H9 (cell line): Measurements from ENCODE around the gene FLT3. TPM values are rescaled to one million over a fixed set of nuclear protein-coding genes. Genes with fewer than 3 reads are reported as not detected.

Source experiments
- DNase-seq: peaks from one replicate; pipeline ENCODE4 v3.0.0-alpha.2; 2017
- H2AFZ ChIP-seq: one replicate; pipeline ENCODE4 v1.6.1; 2013; ENCODE audit warnings: mild to moderate bottlenecking, low read length, control low read depth, moderate library complexity
- H2AK5ac ChIP-seq: 2 replicates; pipeline ENCODE4 v1.6.1; 2013; ENCODE audit warnings: low read length, control low read depth, mixed read lengths; ENCODE audit not compliant: insufficient read length
- H2BK120ac ChIP-seq: one replicate; pipeline ENCODE4 v1.6.1; 2013; ENCODE audit warnings: low read depth, mild to moderate bottlenecking, low read length, control low read depth, inconsistent platforms; ENCODE audit not compliant: poor library complexity, severe bottlenecking
- H2BK12ac ChIP-seq: 2 replicates; pipeline ENCODE4 v1.6.1; 2013; ENCODE audit warnings: low read length, control low read depth, mixed read lengths, low read depth; ENCODE audit not compliant: insufficient read length
- H2BK15ac ChIP-seq: 2 replicates; pipeline ENCODE4 v1.6.1; 2013; ENCODE audit warnings: low read depth, low read length, control low read depth
- H2BK20ac ChIP-seq: one replicate; pipeline ENCODE4 v1.6.1; 2013; ENCODE audit warnings: low read depth, mild to moderate bottlenecking, low read length, control low read depth, inconsistent platforms; ENCODE audit not compliant: poor library complexity, severe bottlenecking
- H2BK5ac ChIP-seq: 2 replicates; pipeline ENCODE4 v1.6.1; 2013; ENCODE audit warnings: low read length, control low read depth, mixed read lengths; ENCODE audit not compliant: insufficient read length
- H3K14ac ChIP-seq: 2 replicates; pipeline ENCODE4 v1.6.1; 2013; ENCODE audit warnings: low read length, control low read depth; ENCODE audit not compliant: insufficient read depth
- H3K18ac ChIP-seq: 2 replicates; pipeline ENCODE4 v1.6.1; 2013; ENCODE audit warnings: low read depth, mild to moderate bottlenecking, mixed read lengths, low read length, control low read depth; ENCODE audit not compliant: insufficient read length
- H3K23ac ChIP-seq: 2 replicates; pipeline ENCODE4 v1.6.1; 2013; ENCODE audit warnings: low read length, control low read depth, mixed read lengths, low read depth; ENCODE audit not compliant: insufficient read length
- H3K23me2 ChIP-seq: 2 replicates; pipeline ENCODE4 v1.6.1; 2013; ENCODE audit warnings: low read depth, mild to moderate bottlenecking, mixed read lengths, low read length, control low read depth; ENCODE audit not compliant: insufficient read length, poor library complexity, severe bottlenecking
- H3K27ac ChIP-seq: 2 replicates; pipeline ENCODE4 v1.5.1; 2013; ENCODE audit warnings: low read length, control low read depth, mixed read lengths, low read depth; ENCODE audit not compliant: insufficient read length
- H3K27me3 ChIP-seq: 2 replicates; pipeline ENCODE4 v1.6.1; 2013; ENCODE audit warnings: low read length, control low read depth, inconsistent platforms; ENCODE audit not compliant: insufficient read depth
- H3K4ac ChIP-seq: 2 replicates; pipeline ENCODE4 v1.6.1; 2013; ENCODE audit warnings: low read depth, mild to moderate bottlenecking, control low read depth, inconsistent platforms, low read length, moderate library complexity
- H3K4me1 ChIP-seq: 2 replicates; pipeline ENCODE4 v1.6.1; 2013; ENCODE audit warnings: low read length, control low read depth, inconsistent platforms; ENCODE audit not compliant: insufficient read depth
- H3K4me2 ChIP-seq: 2 replicates; pipeline ENCODE4 v1.6.1; 2013; ENCODE audit warnings: low read length, control low read depth, mixed read lengths; ENCODE audit not compliant: insufficient read length, insufficient read depth
- H3K56ac ChIP-seq: 2 replicates; pipeline ENCODE4 v1.6.1; 2013; ENCODE audit warnings: low read depth, mild to moderate bottlenecking, mixed read lengths, low read length, control low read depth; ENCODE audit not compliant: insufficient read length
- H3K79me1 ChIP-seq: 2 replicates; pipeline ENCODE4 v1.6.1; 2013; ENCODE audit warnings: low read depth, mild to moderate bottlenecking, moderate library complexity, low read length, control low read depth, inconsistent platforms; ENCODE audit not compliant: insufficient read depth, poor library complexity, severe bottlenecking
- H3K79me2 ChIP-seq: 2 replicates; pipeline ENCODE4 v1.6.1; 2013; ENCODE audit warnings: low read length, control low read depth, inconsistent platforms; ENCODE audit not compliant: insufficient read depth
- H3K9ac ChIP-seq: 2 replicates; pipeline ENCODE4 v1.6.1; 2013; ENCODE audit warnings: low read length, control low read depth, mixed read lengths; ENCODE audit not compliant: insufficient read length; ENCODE audit errors: extremely low read depth
- H3K9me3 ChIP-seq: one replicate; pipeline ENCODE4 v1.6.1; 2013; ENCODE audit warnings: low read depth, low read length, inconsistent platforms; ENCODE audit not compliant: control insufficient read depth
- H3T11ph ChIP-seq: one replicate; pipeline ENCODE4 v1.6.1; 2013; ENCODE audit warnings: mild to moderate bottlenecking, low read length, control low read depth, inconsistent platforms
- H4K20me1 ChIP-seq: one replicate; pipeline ENCODE4 v1.6.1; 2013; ENCODE audit not compliant: control insufficient read depth, insufficient read length, insufficient read depth
- H4K5ac ChIP-seq: 2 replicates; pipeline ENCODE4 v1.6.1; 2013; ENCODE audit warnings: low read depth, mild to moderate bottlenecking, mixed read lengths, low read length, control low read depth; ENCODE audit not compliant: insufficient read length
- H4K8ac ChIP-seq: replicated peaks from 2 replicates; pipeline ENCODE4 v1.6.1; 2013; ENCODE audit warnings: low read length, control low read depth, mixed read lengths, low read depth; ENCODE audit not compliant: insufficient read length
- H4K91ac ChIP-seq: 2 replicates; pipeline ENCODE4 v1.6.1; 2013; ENCODE audit warnings: low read depth, mild to moderate bottlenecking, moderate library complexity, mixed read lengths, low read length, control low read depth; ENCODE audit not compliant: insufficient read length
- H3K27ac Mint-ChIP-seq, 3 experiments: 2 replicates in 2 of 3; 3 replicates in 1 of 3; pipeline ENCODE4 v1.8.0; 2020 to 2021; ENCODE audit warnings: mixed read lengths in 3 of 3, mild to moderate bottlenecking in 1 of 3, moderate library complexity in 1 of 3
- H3K27me3 Mint-ChIP-seq: 2 replicates; pipeline ENCODE4 v1.8.0; 2021; ENCODE audit warnings: low read depth, mild to moderate bottlenecking, moderate library complexity, mixed read lengths
- H3K36me3 Mint-ChIP-seq, 3 experiments: 2 replicates in 2 of 3; 3 replicates in 1 of 3; pipeline ENCODE4 v1.8.0; 2020 to 2021; ENCODE audit warnings: low read depth in 3 of 3, mixed read lengths in 3 of 3; ENCODE audit not compliant: insufficient read depth in 1 of 3
- H3K4me1 Mint-ChIP-seq, 2 experiments: 2 replicates each; pipeline ENCODE4 v1.8.0; 2020; ENCODE audit warnings: mixed read lengths in 2 of 2
- H3K4me3 Mint-ChIP-seq, 2 experiments: 2 replicates in 1 of 2; 3 replicates in 1 of 2; pipeline ENCODE4 v1.8.0; 2020 to 2021; ENCODE audit warnings: mild to moderate bottlenecking in 2 of 2, mixed read lengths in 2 of 2, moderate library complexity in 1 of 2
- H3K9me3 Mint-ChIP-seq, 2 experiments: 2 replicates in 1 of 2; 3 replicates in 1 of 2; pipeline ENCODE4 v1.8.0; 2020; ENCODE audit warnings: mild to moderate bottlenecking in 2 of 2, mixed read lengths in 2 of 2, moderate library complexity in 1 of 2
- CTCF ChIP-seq: fragments of 200-600 bp; sonication (generic); conservative IDR thresholded peaks from 3 replicates; pipeline ENCODE4 v1.8.0; 2021; ENCODE audit warnings: antibody characterized with exemption, mild to moderate bottlenecking
- WGBS: extraction: QIAGEN DNeasy Blood & Tissue Kit; methylation state at CpG from one replicate; pipeline ENCODE4 v1.1.7; 2013; ENCODE audit warnings: missing lambda C conversion rate, low lambda C conversion rate, mixed read lengths; ENCODE audit not compliant: insufficient read length; ENCODE audit errors: extremely low coverage; 5-methylcytosine and 5-hydroxymethylcytosine counted together
- total RNA-seq: library from RNA; stranded (reverse); gene quantifications from 2 replicates; pipeline ENCODE4 v1.2.1, GENCODE V29; 2021

FLT3 gene
- total RNA-seq, 1 experiment from 2014 or later = 0.44 TPM

DNA sequence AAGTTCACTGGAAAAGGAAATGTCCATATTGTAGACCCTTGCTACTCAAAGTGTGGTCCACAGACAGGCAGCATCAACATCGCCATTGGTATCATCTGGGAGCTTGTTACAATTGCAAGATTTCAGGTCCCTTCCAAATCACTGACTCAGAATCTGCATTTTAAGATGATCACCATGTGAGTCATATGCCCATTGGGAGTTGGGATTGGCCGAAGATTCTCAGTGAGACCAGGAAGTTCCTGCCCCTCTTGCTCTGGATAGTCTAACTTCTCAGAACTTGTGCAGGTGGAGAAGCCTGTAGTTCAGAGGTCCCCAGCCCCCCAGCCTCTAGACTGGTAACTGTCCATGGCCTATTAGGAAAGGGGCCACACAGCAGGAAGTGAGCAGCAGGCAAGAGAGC, 63.0 kb downstream of the FLT3 start:
- no peak for TF ChIP-seq CTCF
- no CpG with 5 or more reads among the region's 2 CpGs for WGBS
- H2BK5ac ChIP-seq = no peak overlapping the region
- no peak for DNase-seq
- no peak overlapping the region for H2BK120ac ChIP-seq
- no peak overlapping the region for H2BK12ac ChIP-seq
- H3K9me3 ChIP-seq = no peaks in the 10 kb centered on the region
- H3K14ac ChIP-seq = no peak overlapping the region
- no peak overlapping the region for H3K27ac Mint-ChIP-seq
- H4K20me1 ChIP-seq = no peaks in the 10 kb centered on the region
- no peak overlapping the region for H2BK15ac ChIP-seq
- H3K18ac ChIP-seq = no peak overlapping the region
- no peak overlapping the region for H3K4me3 Mint-ChIP-seq
- H3T11ph ChIP-seq = no peak overlapping the region
- no peak overlapping the region for H3K56ac ChIP-seq
- no peak overlapping the region for H3K4me2 ChIP-seq
- H3K9ac ChIP-seq = no peak overlapping the region
- no peak overlapping the region for H3K23ac ChIP-seq
- peaks cover 3 to 7% of the 10 kb centered on the region in 2 experiments; a peak in 2 of 4 replicates for H3K4me1 Mint-ChIP-seq
- H3K27ac ChIP-seq = no peak overlapping the region
- H3K27me3 ChIP-seq = no peaks in the 10 kb centered on the region
- H3K9me3 Mint-ChIP-seq = peaks cover 4 to 6% of the 10 kb centered on the region in 2 experiments
- H4K91ac ChIP-seq = no peak overlapping the region
- no peaks in the 10 kb centered on the region for H3K79me2 ChIP-seq
- no peak overlapping the region for H2AFZ ChIP-seq
- no peaks in the 10 kb centered on the region for H3K4me1 ChIP-seq
- no peak overlapping the region for H4K8ac ChIP-seq
- peaks cover 0 to 5% (median 4%) of the 10 kb centered on the region in 3 experiments; a peak in 4 of 7 replicates for H3K36me3 Mint-ChIP-seq
- no peak overlapping the region for H2AK5ac ChIP-seq
- H3K4ac ChIP-seq = no peak overlapping the region
- H4K5ac ChIP-seq = no peak overlapping the region
- H3K23me2 ChIP-seq = no peaks in the 10 kb centered on the region
- H3K27me3 Mint-ChIP-seq = peaks cover 9% of the 10 kb centered on the region
- no peak overlapping the region for H2BK20ac ChIP-seq
- no peaks in the 10 kb centered on the region for H3K79me1 ChIP-seq
